GM21619 (cell line): Measurements from ENCODE around the gene NDUFAF8.

ENCODE experiments used
- ATAC-seq: cut with Tn5 transposase; IDR thresholded peaks from one replicate; pipeline ENCODE4 v1.9.1; 2021; ENCODE audit not compliant: unreplicated experiment

Gene NDUFAF8

DNA sequence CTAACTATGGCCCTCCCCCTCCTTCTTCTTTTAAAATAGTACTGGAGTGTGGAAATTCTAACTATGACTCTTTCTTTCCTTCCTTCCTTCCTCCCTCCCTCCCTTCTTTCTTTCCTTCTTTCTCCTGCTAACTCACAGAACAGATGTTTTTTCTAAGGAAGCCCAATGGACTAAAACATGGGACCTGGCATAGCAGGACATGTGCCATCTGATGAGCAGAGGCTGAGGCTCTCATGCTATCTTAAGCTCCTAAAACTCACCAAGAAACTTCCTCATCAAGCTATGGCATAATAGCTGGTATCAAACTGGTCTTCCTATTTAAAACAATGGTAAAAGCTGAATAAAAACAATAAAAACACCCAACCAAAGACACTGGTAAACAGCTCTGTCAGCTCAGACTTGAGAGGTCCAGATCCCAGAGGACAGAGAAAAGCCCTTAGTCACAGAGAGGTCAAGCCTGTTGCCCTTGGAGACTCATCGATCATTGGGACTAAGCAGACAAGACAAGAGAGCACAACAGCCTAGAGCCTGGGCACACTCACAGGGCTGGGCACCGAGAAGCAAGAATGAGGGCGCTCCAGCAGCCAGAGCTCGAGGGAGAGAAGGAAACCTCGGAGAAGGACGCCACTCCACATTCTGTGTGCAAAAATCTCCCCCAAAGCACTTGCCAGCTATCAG, 28.4 kb downstream of the NDUFAF8 start:
- no peak for ATAC-seq

GRCh38 chr17:81270279-81270678, 31.2 kb downstream of the NDUFAF8 start:
- no peak for ATAC-seq

- no peak for ATAC-seq
These were observed 32.1 kb downstream of the NDUFAF8 start for GRCh38 chr17:81271226-81271625.

DNA sequence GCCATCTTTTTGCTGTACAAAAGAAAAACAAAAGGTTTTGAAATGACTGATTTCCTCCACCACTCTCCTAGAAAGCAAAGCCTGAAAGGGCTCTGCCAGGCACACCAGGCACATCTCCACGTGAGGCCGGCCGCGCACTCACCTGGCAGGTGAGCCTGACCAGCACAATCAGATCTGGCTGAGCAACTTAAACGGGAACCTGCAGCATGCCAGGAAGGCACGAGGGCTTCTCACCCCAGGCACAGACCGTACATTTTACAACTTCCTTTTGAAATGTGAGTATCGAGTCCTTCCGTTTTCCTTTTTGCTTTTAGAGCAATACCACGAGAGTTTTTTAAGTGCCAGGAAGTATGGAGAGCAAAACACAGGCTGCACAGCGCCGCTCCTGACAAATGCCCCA, 33.5 kb downstream of the NDUFAF8 start:
- no peak for ATAC-seq

- ATAC-seq = no peak
These were observed 34.8 kb downstream of the NDUFAF8 start for GRCh38 chr17:81273698-81274470.

DNA sequence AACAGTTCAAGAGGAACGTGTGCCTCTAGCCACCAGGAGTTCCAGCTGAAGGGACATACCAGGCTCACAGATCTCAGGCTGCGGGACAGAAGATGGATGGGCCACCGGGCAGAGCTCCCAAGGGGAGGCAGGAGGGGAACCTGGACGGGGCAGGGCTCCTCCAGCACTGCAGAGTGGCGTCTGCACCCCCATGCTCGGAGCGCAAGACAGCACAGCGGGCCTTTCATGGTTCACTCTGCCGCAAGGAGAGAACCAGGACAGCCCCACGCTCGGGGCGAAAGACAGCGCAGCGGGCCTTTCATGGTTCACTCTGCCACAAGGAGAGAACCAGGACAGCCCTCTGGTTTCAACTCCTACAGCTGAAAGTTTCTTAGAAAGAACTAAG, 35.3 kb downstream of the NDUFAF8 start:
- no peak for ATAC-seq

DNA sequence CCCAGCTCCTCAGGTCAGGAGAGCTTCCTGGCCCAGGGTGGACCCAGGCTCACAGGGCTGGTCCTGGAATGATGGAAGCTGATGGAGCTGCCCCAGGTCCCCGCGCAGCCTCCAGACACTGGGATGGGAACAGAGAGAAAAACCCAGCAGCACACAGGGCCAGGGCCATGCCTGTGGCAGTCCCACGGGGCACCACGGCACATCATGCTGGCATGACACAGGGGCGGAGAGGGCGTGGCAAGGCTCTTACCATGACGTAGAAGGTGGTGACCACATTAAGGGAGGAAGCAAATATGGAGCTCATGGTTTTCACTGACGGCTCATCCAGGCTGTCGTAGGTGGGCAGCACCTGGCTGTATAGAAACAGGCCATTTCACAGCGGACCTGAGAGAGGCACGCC, 37.7 kb downstream of the NDUFAF8 start:
- no peak for ATAC-seq

- no peak for ATAC-seq
These were observed 38.3 kb downstream of the NDUFAF8 start for GRCh38 chr17:81277421-81277820.

DNA sequence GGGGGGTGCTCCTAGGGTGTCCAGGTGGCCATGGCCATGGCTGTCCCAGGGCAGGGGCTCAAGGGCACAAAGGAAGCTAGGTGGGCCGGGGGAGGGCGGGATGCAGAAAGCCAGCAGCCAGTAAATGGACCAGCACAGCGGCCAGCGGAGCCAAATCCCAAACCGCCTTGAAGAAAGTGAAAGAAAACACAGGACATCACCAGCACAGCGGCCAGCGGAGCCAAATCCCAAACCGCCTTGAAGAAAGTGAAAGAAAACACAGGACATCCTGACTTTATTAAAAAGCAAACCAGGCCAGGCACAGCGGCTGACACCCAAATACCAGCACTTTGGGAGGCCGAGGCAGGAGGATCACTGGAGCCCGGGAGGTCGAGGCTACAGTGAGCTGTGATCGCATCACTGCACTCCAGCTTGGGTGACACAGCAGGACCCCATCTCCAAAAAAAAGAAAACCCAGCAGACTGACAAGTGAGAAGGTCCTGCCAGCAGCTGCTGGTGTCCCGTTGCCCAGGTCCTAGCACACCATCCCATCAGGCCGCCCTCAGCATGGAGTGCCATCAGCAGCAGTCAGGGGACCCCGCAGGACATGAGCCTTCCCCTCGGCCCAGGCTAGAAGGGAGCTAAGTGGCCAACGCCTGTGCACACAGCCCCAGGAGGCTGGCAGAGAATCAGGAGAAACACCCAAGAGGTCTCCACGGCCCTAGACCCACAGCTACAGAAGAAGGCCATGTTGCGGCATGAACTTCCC, 39.0 kb downstream of the NDUFAF8 start:
- ATAC-seq = no peak

GRCh38 chr17:81278831-81279230, 39.7 kb downstream of the NDUFAF8 start:
- no peak for ATAC-seq

DNA sequence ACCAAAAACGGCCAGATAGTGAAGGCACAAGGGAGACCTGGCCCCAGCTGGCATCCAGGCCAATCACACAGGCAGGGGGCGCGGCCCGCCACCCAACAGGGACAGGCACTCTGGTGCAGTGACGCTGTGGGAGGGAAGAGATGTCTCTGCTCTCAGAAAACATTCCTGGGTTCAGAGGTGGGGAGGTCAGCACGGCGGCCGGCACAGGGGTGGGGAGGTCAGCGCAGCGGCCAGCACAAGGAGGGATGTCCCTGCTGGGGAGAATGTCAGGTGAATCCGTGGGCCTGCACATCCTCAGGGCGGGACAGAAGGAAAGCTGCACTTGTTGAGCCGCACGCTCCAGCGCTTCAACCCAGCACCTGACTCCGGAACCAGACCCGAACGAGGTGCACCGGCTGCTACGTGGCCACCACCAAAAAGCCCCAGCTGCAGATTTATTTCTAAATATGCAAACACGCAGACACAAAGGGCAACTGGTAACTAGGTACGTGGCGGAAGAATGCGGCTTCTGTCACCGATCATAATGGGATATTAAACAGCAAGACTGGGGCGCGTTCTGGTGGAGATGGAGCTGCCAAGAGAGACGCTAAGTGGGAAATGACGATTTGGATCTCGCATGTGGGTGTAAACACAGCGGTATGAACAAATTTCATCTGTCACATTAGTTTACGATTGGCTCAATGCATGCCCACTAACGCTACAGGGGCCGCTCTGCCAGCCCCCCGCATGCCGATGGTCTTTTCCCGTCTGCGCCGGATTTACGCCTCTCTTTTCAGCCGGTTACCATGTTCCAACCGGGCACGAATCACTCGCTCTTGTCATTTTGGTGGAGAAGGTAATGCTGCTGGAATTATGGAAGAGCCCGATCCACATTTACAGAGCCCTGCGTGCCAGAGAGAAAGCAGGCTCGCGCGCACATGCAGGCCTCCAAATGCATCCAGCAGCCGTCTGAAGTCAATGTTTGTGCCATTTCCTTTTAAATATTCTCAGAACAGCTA, 40.5 kb downstream of the NDUFAF8 start:
- ATAC-seq = no peak

- no peak for ATAC-seq
These were observed 41.5 kb downstream of the NDUFAF8 start for GRCh38 chr17:81280571-81280970.

GRCh38 chr17:81282141-81282540, 43.0 kb downstream of the NDUFAF8 start:
- ATAC-seq = no peak

GRCh38 chr17:81282876-81283275, 43.8 kb downstream of the NDUFAF8 start:
- no peak for ATAC-seq

DNA sequence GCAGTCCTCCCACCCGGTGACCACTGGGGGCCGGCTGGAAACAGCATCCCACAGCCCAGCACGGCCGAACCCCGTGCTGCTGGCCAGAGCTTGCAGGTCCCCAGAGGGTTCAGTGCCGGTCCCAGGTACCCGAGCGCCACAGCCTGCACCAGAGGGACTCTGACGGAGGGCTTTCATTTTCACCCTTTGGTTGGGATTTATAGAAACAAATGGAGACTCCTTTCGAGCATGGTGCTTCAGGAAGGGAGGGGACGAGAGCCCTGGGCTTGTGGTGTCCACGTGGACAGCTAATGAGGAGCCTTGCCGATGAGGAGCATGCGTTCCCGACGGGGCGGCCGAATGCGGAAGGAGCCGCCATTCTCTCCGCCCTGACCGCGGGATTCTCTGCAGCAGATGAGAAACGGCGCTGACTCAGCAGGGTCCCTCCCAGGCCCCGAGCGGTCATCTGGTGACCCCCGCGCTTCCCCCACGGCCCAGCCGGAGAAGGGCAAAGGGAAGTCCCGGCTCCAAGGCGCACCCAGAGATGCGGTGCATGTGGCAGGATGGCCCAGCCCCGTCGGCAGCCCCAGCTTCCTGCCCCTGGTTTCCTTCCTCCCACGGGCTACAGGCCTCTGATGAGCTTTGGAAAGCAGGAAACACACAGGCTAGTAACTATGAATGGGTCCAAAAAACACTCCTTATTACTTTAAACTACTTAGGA, 46.2 kb downstream of the NDUFAF8 start:
- ATAC-seq = no peak

DNA sequence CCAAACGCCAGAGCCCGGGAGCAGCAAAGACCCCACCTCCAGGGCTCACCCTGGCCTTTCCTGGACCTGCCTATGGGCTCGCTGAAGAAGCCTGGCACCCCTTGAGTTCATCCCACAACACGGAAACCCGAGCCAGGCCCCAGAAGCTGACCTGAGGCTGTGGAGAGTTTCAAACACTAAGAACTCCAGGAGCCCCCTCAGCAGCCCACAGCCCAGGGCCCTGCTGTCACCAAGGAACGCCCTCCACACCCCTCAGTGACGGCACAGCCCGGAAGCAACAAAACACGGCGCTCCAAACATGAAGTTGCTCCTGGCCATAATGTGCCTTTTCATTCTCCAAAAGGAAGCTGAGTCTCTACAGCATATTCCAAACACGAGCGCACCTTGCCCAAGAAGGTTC, 46.8 kb downstream of the NDUFAF8 start:
- no peak for ATAC-seq

- ATAC-seq = no peak
These were observed 47.5 kb downstream of the NDUFAF8 start for GRCh38 chr17:81286491-81287145.

GRCh38 chr17:81287152-81287551, 48.0 kb downstream of the NDUFAF8 start:
- ATAC-seq = no peak

- no peak for ATAC-seq
These were observed 48.8 kb downstream of the NDUFAF8 start for GRCh38 chr17:81287741-81288430.
